Measurements from ENCODE around the gene UNC5C. TPM values are rescaled to one million over a fixed set of nuclear protein-coding genes. Genes with fewer than 3 reads are reported as not detected.

Gene UNC5C
- total and polyA plus RNA-seq, 2 of the 4 experiments (the other 2 are of a cell fraction) = under 0.01 TPM

- no peak overlapping the region for H3K4me2 ChIP-seq (ENCODE audit: low read depth, low read length)
- H3K79me1 ChIP-seq (ENCODE audit: low read depth in 1 of 2, low read length in 2 of 2) = no peaks in the 10 kb centered on the region
- no peak overlapping the region for H3K56ac ChIP-seq (ENCODE audit: extremely low read depth, insufficient read depth, low read length)
- H2BK5ac ChIP-seq (ENCODE audit: low read depth, low read length, poor library complexity, severe bottlenecking) = no peak overlapping the region
- H2AK5ac ChIP-seq (ENCODE audit: low read depth, low read length) = no peak overlapping the region
- BruUV-seq (replicated peaks) = no TSS peak
- no peak overlapping the region for H2AK9ac ChIP-seq (replicated peaks; ENCODE audit: low read depth, low read length, poor library complexity)
- no peaks in the 10 kb centered on the region for H3K36me3 ChIP-seq (ENCODE audit: control insufficient read depth, insufficient read depth, low read length)
- intact Hi-C loops (cut with micrococcal nuclease) (loop anchor here (10.0 kb wide), 2 partner anchors 353 to 873 kb away; no protein-coding TSS in a partner anchor), in situ Hi-C loops (cut with MboI; ENCODE audit: low sequenced_read_pairs) (no loop called here), dilution Hi-C loops (cut with HindIII; ENCODE audit: low sequenced_read_pairs, unreplicated experiment) (no loop called here)
- H3K4me3 ChIP-seq (ENCODE audit: insufficient read depth, low read depth, low read length) = no peak overlapping the region
- H3K9me1 ChIP-seq (ENCODE audit: insufficient read depth, low read length) = no peaks in the 10 kb centered on the region
- no peak overlapping the region for H3K18ac ChIP-seq (ENCODE audit: low read depth, low read length)
- no peaks in the 10 kb centered on the region; the same call in 1 of the 2 replicates for H3K27me3 ChIP-seq (ENCODE audit: control insufficient read depth, insufficient read depth, low read length)
- no peak overlapping the region for H3K27ac ChIP-seq (ENCODE audit: insufficient read depth, low read length)
- no peak overlapping the region for H4K91ac ChIP-seq (ENCODE audit: insufficient read depth, low read depth, low read length)
- no peaks in the 10 kb centered on the region for H3K9me3 ChIP-seq (ENCODE audit: control insufficient read depth, insufficient read depth, low read length)
- H3K4me1 ChIP-seq (ENCODE audit: control insufficient read depth, insufficient read depth, low read length) = no peaks in the 10 kb centered on the region
- H2BK15ac ChIP-seq (ENCODE audit: low read depth, low read length) = no peak overlapping the region
- no peak overlapping the region for H2BK20ac ChIP-seq (ENCODE audit: low read depth, low read length)
- no peak overlapping the region for H3K9ac ChIP-seq (ENCODE audit: low read depth, low read length)
- no peak overlapping the region for H2AFZ ChIP-seq (replicated peaks; ENCODE audit: low read length, poor library complexity)
- 92% methylated on average over 2 of the region's 12 CpGs; no CpG with 5 or more reads in 1 of the 2 experiments for WGBS, 2 experiments (ENCODE audit: extremely low coverage in 2 of 2, insufficient read length in 1 of 2)
- H4K5ac ChIP-seq (ENCODE audit: low read depth, low read length) = no peak overlapping the region
- POLR2A ChIA-PET (ENCODE audit: unreplicated experiment) = no interaction called here
- ATAC-seq (ENCODE audit: low read depth) = no peak
- no peak overlapping the region for H3K23ac ChIP-seq (ENCODE audit: low read depth, low read length)
- TF ChIP-seq RAD21 (IDR thresholded peaks at IDR 0.05; ENCODE audit: low read length) = no peak
- TF ChIP-seq BHLHE40 (IDR thresholded peaks at IDR 0.05; ENCODE audit: low read depth, low read length) = no peak
- TF ChIP-seq POLR2A (IDR thresholded peaks at IDR 0.05; ENCODE audit: low read depth, low read length) = no peak
- no peak for TF ChIP-seq CHD1 (IDR thresholded peaks at IDR 0.05; ENCODE audit: low read depth, low read length)
- no peak for TF ChIP-seq RFX5 (IDR thresholded peaks at IDR 0.05; ENCODE audit: low read depth, low read length)
- no peak for TF ChIP-seq CTCF (conservative IDR thresholded peaks at IDR 0.05; ENCODE audit: low read depth, low read length)
- TF ChIP-seq, protein P1, sequence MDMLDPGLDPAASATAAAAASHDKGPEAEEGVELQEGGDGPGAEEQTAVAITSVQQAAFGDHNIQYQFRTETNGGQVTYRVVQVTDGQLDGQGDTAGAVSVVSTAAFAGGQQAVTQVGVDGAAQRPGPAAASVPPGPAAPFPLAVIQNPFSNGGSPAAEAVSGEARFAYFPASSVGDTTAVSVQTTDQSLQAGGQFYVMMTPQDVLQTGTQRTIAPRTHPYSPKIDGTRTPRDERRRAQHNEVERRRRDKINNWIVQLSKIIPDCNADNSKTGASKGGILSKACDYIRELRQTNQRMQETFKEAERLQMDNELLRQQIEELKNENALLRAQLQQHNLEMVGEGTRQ (IDR thresholded peaks at IDR 0.05; ENCODE audit: low read depth, low read length) = no peak
- no peak for TF ChIP-seq SMC3 (IDR thresholded peaks at IDR 0.05; ENCODE audit: low read depth, low read length)
- TF ChIP-seq CEBPB (IDR thresholded peaks at IDR 0.05; ENCODE audit: low read depth, low read length) = no peak
- TF ChIP-seq MXI1 (IDR thresholded peaks at IDR 0.05; ENCODE audit: borderline replicate concordance, low read depth, low read length) = no peak
- H4K20me1 ChIP-seq (ENCODE audit: insufficient read depth, low read length) = no peaks in the 10 kb centered on the region
- no peak for DNase-seq
- CTCF ChIA-PET = no interaction called here
- H2BK120ac ChIP-seq (ENCODE audit: low read depth, low read length) = no peak overlapping the region
- H3K14ac ChIP-seq (replicated peaks; ENCODE audit: low read depth, low read length) = no peak overlapping the region
- H4K8ac ChIP-seq (ENCODE audit: low read depth in 2 of 2, low read length in 2 of 2) = no peak overlapping the region
- H3K4ac ChIP-seq (ENCODE audit: low read depth, low read length) = no peak overlapping the region
Measured at GRCh38 chr4:95161781-95162469, 386.8 kb downstream of the UNC5C start.
